ENCODE data around the gene MAB21L3. TPM values are rescaled to one million over a fixed set of nuclear protein-coding genes. Genes with fewer than 3 reads are reported as not detected.

The MAB21L3 gene
- total and polyA plus RNA-seq, 2 donors (not counting 3 experiments of a cell fraction or from before 2014, with no cell fraction given): not detected

DNA sequence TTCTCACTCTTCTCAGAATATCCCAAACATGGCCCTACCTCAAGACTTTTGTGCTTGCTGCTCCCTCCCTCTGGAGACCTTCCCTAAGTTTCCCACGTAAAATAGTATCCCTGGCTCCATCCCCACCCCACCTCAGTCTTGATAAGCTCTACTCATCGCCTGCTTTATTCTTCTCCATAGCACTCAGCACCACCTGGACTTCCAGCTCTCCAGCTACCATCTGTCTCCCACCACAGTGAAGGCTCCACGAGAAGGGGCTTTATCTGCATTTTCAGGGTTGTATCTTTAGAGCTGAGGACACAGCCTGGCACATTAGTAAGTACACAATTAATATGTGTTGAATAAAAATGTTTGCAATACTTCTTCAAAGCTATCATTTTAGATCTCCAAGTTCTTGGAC lies 37.8 kb downstream of the MAB21L3 start:
- BruUV-seq (replicated peaks): no TSS peak
- H3K4me2 ChIP-seq (ENCODE audit: insufficient read depth, low read length): no peak overlapping the region
- H3K4me3 ChIP-seq (replicated peaks in 1 of 3; ENCODE audit: insufficient read depth in 1 of 3, low read depth in 1 of 3, low read length in 3 of 3): no peak overlapping the region
- no peak for TF ChIP-seq GATA2 (IDR thresholded peaks at IDR 0.05; ENCODE audit: insufficient read depth, insufficient read length, low read depth, low read length)
- TF ChIP-seq EZH2 (IDR thresholded peaks at IDR 0.05; ENCODE audit: borderline replicate concordance, low read depth, low read length, severe bottlenecking): no peak
- TF ChIP-seq POLR2A (IDR thresholded peaks at IDR 0.05; ENCODE audit: low read depth, low read length): no peak
- no peak for TF ChIP-seq POLR2AphosphoS5 (IDR thresholded peaks at IDR 0.05; ENCODE audit: insufficient read depth, low read depth, low read length)
- no peak for TF ChIP-seq FOS (IDR thresholded peaks at IDR 0.05; ENCODE audit: borderline replicate concordance, insufficient read depth, low read length)
- TF ChIP-seq, protein P1, sequence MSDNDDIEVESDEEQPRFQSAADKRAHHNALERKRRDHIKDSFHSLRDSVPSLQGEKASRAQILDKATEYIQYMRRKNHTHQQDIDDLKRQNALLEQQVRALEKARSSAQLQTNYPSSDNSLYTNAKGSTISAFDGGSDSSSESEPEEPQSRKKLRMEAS (IDR thresholded peaks at IDR 0.05; ENCODE audit: insufficient read depth, insufficient read length): no peak
- TF ChIP-seq MYC (IDR thresholded peaks at IDR 0.05; ENCODE audit: low read depth, low read length): no peak
- TF ChIP-seq, protein P2, sequence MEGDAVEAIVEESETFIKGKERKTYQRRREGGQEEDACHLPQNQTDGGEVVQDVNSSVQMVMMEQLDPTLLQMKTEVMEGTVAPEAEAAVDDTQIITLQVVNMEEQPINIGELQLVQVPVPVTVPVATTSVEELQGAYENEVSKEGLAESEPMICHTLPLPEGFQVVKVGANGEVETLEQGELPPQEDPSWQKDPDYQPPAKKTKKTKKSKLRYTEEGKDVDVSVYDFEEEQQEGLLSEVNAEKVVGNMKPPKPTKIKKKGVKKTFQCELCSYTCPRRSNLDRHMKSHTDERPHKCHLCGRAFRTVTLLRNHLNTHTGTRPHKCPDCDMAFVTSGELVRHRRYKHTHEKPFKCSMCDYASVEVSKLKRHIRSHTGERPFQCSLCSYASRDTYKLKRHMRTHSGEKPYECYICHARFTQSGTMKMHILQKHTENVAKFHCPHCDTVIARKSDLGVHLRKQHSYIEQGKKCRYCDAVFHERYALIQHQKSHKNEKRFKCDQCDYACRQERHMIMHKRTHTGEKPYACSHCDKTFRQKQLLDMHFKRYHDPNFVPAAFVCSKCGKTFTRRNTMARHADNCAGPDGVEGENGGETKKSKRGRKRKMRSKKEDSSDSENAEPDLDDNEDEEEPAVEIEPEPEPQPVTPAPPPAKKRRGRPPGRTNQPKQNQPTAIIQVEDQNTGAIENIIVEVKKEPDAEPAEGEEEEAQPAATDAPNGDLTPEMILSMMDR (IDR thresholded peaks at IDR 0.05; ENCODE audit: extremely low read depth in 1 of 2, insufficient read depth in 1 of 2, low read depth in 1 of 2, low read length in 2 of 2): no peak
- no peak for TF ChIP-seq JUN (IDR thresholded peaks at IDR 0.05; ENCODE audit: borderline replicate concordance, insufficient read depth, insufficient read length, low read depth)
- H4K20me1 ChIP-seq (replicated peaks; ENCODE audit: control insufficient read depth, extremely low read depth, insufficient read depth, low read length): no peaks in the 10 kb centered on the region
- H3K9me3 ChIP-seq (replicated peaks; ENCODE audit: control insufficient read depth, insufficient read depth, low read length): no peaks in the 10 kb centered on the region
- intact Hi-C loops (cut with micrococcal nuclease) (no loop called here), dilution Hi-C loops (cut with MboI; ENCODE audit: extremely low pct_ligation_motif_present, low sequenced_read_pairs) (no loop called here)
- DNase-seq (ENCODE audit: low read depth, low spot score): no peak
- H2AFZ ChIP-seq (ENCODE audit: low read depth, low read length): no peak overlapping the region
- ChIA-PET POLR2A (no interaction called here), CTCF (interaction anchor here (5.6 to 8.7 kb wide), 3 partner anchors 9 to 351 kb away, joined by 80 to 93 read pairs (median 81); no protein-coding TSS in a partner anchor)
- peaks cover 16% of the 10 kb centered on the region for H3K4me1 ChIP-seq (ENCODE audit: control insufficient read depth, extremely low read depth, insufficient read depth, low read length)
- H3K27ac ChIP-seq (ENCODE audit: insufficient read depth, low read depth, low read length): no peak overlapping the region
- H3K9me1 ChIP-seq (replicated peaks; ENCODE audit: control insufficient read depth, extremely low read depth, insufficient read depth, low read length): no peaks in the 10 kb centered on the region
- peaks cover 0 to 7% of the 10 kb centered on the region in 2 experiments for H3K27me3 ChIP-seq (ENCODE audit: control insufficient read depth in 2 of 2, insufficient read depth in 2 of 2, low read length in 2 of 2)
- no peak overlapping the region for H3K9ac ChIP-seq (replicated peaks; ENCODE audit: extremely low read depth, insufficient read depth, low read length)
- FAIRE-seq: no peak
- no peaks in the 10 kb centered on the region for H3K36me3 ChIP-seq (ENCODE audit: control insufficient read depth in 2 of 2, extremely low read depth in 1 of 2, insufficient read depth in 2 of 2, low read length in 2 of 2)
- H3K79me2 ChIP-seq (ENCODE audit: control insufficient read depth, insufficient read depth, low read length): no peaks in the 10 kb centered on the region

Data from endothelial cell of umbilical vein (primary cell).